NCI-H2196 (cell line): Measurements from ENCODE around the gene CTAG1B.
"Not testable (repeated sequence)": the region's sequence is repeated elsewhere in the genome, so short reads cannot be mapped to it uniquely, and the experiment has no call there.

ENCODE experiments used
- DNase-seq: peaks from one replicate; lab custom pipeline; 2025; ENCODE audit not compliant: unreplicated experiment; lab: John Stamatoyannopoulos, UW

CTAG1B gene

DNA sequence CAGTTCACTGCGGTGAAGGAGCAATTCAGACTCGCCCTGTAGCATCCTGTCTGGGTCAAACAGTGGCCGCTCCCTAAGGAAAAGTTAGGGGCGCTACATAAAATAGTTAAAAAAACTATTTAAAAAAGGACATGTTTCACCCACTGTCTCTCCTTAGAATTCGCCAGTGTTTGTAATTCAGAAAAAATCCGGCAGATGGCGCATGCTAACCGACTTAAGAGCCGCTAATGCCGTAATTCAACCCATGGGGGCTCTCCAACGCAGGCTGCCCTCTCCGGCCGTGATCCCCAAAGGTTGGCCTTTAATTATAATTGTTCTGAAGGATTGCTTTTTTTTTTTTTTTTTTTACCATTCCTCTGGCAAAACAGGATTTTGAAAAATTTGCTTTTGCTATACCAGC is 28.7 kb downstream of the CTAG1B start:
- not testable (repeated sequence) for DNase-seq

DNA sequence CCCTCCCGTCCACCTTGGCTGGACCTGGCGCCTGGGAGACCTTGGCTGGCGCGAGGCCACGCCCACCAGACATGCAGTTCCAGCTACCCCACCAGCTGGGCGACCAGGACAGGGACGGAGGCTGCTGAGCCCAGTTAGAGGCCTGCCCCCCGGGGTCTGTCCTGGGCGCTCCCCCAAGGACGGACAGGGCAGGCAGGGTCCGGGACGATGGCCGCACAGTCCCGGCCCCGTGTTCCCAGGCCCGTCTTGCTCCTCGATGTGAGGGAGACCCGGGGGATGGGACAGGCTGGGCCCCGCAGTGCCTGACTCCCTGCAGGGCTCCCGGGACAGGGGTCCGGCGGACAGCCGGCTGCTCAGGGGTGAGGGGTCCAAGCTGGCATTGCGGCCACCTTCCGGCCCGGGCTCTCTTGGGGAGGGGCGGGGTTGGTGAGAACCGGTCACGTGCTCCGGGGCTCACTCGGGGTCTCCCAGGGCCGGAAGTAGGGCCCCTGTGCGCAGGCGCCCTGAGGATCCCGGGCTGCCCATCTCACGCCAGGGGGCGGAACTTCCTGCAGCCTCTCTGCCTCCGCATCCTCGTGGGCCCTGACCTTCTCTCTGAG is 34.4 kb downstream of the CTAG1B start, which contains the start of gene CTAG1A:
CTAG1A (plus strand) TSS at position 549 of the 599 bp plus-strand sequence. CDS start 74 bp downstream, outside the sequence.
- not testable (repeated sequence) for DNase-seq

DNA sequence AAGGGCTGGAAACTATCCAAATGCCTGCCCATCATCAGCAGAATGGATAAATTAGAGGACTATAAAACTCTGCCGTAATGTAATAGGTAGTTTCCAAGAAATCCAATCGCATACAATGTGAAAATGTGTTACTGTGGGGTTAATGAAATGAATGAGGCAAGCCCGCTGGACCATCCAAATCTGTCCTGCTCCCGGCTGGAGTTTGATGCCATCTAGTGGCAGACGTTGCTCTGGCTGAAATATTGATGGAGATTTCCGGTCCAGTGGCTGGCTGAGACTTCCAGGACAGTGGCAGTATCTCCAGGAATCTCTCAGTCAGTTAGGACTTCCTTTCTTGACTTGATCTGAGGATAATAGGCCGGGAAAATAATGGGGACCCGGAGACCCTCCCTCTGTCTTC is 36.1 kb downstream of the CTAG1B start:
- DNase-seq = not testable (repeated sequence)

DNA sequence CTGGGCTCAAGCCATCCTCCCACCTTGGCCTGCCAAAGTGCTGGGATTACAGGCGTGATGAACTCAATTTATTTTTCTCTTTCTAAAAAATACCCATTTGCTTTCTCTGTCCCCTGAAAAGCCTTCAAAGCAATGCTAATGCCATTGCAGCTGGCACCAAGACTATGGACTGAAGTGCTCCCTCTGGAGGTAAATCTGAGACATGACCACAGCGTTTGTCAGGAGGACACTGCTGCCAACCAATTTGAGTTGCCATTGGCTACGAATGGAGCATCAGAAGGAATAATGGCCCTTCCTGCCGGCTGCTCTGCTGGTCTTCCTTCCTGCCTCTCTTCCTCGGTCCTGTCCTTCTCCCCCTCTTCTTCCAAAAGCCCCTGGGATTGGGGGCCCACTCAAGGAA is 44.0 kb downstream of the CTAG1B start:
- DNase-seq = not testable (repeated sequence)

DNA sequence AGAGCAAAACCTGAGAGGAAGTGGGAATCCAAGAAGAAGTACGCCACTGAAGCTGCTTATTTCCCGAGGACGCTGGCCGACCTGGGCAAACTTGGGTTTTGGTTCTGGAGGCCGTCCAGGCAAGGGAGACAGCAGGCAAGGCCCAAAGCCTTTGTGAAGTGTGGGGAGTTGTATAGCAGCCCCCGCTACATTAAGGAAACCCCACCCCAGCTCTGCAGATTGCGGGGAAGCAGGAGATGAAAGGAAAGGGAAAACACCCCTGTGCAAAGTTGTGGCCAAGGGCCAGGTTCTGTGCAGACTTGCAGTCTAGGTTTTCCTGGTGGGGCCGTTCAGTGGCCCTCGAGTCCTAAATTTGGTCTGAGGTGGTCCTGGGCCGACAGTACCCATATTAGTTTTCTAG is 46.0 kb downstream of the CTAG1B start:
- not testable (repeated sequence) for DNase-seq

DNA sequence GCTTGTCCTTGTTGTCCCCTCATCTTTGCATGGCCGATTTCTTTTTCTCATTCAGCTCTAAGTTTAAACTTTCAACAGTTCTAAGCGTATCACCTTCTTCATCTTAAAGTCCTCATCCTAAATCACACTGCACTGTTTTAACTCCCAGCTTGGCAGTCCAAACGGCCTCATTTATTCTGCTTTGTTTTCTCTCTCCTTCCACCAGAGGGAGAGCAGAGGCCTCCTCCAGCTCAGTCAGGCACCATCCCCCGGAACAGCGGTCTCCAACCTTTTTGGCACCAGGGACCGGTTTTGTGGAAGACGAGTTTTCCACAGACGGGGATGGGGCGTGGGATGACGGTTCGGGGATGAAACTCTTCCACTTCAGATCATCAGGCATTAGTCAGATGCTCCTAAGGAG is 48.7 kb downstream of the CTAG1B start:
- not testable (repeated sequence) for DNase-seq
